BLaER1 treated with 17β-estradiol and CSF1 and Interleukin-3, amounts not matched to agents 10 nM and 100 nM (cell line): ENCODE data around the gene PNPLA7.
A peak's percentile ranks its signal among the peaks of the same experiment; 100 is the strongest.
"Not testable (repeated sequence)": the region's sequence is repeated elsewhere in the genome, so short reads cannot be mapped to it uniquely, and the experiment has no call there.

Source experiments
- H3K27ac ChIP-seq, 11 experiments: shearing (Covaris generic); formaldehyde crosslinking; 2 replicates each; pipeline ENCODE4 v1.8.1; 2022
- H3K27me3 ChIP-seq, 11 experiments: shearing (Covaris generic); formaldehyde crosslinking; 2 replicates each; pipeline ENCODE4 v1.8.1; 2022
- H3K36me3 ChIP-seq, 11 experiments: shearing (Covaris generic); formaldehyde crosslinking; 2 replicates each; pipeline ENCODE4 v1.8.1; 2022
- H3K4me1 ChIP-seq, 10 experiments: shearing (Covaris generic); formaldehyde crosslinking; 2 replicates each; pipeline ENCODE4 v1.8.1; 2022
- H3K4me2 ChIP-seq, 11 experiments: shearing (Covaris generic); formaldehyde crosslinking; 2 replicates each; pipeline ENCODE4 v1.8.1; 2022
- H3K4me3 ChIP-seq, 10 experiments: shearing (Covaris generic); formaldehyde crosslinking; 2 replicates each; pipeline ENCODE4 v1.8.1; 2022
- H3K9ac ChIP-seq, 11 experiments: shearing (Covaris generic); formaldehyde crosslinking; 2 replicates each; pipeline ENCODE4 v1.8.1; 2022
- H3K9me3 ChIP-seq, 11 experiments: shearing (Covaris generic); formaldehyde crosslinking; replicated peaks in 1 of 11; 2 replicates each; pipeline ENCODE4 v1.8.1; 2022
- H4K20me1 ChIP-seq, 11 experiments: shearing (Covaris generic); formaldehyde crosslinking; 2 replicates each; pipeline ENCODE4 v1.8.1; 2022
- Cebpa-rat ChIP-seq, 11 experiments: shearing (Covaris generic); IDR thresholded peaks; 2 replicates each; pipeline ENCODE4 v1.8.1; 2022

The PNPLA7 gene

GRCh38 chr9:137511758-137512463, 38.3 kb downstream of the PNPLA7 start:
- Histone ChIP-seq H3K4me2 (no peak overlapping the region), H3K36me3 (peaks cover 0 to 7% (median 0%) of the 10 kb centered on the region in 11 experiments; a peak in 1 of 22 replicates), H3K4me3 (no peak overlapping the region), H3K27me3 (no peaks in the 10 kb centered on the region), H3K27ac (no peak overlapping the region), H3K9me3 (0 out of 22 replicates have a peak, but pooled peaks cover 0 to 3% (median 0%) of the 10 kb centered on the region in 11 experiments), H4K20me1 (peaks cover 0 to 2% (median 0%) of the 10 kb centered on the region in 11 experiments; a peak in 1 of 22 replicates), H3K9ac (no peak overlapping the region), H3K4me1 (peaks cover 0 to 31% (median 26%) of the 10 kb centered on the region in 10 experiments; a peak in 17 of 20 replicates)
- TF ChIP-seq Cebpa-rat (IDR thresholded peaks at IDR 0.05), result no peak

GRCh38 chr9:137511126-137511525, 39.1 kb downstream of the PNPLA7 start:
- H3K4me3 ChIP-seq, H4K20me1 ChIP-seq, H3K27ac ChIP-seq, H3K36me3 ChIP-seq, H3K9me3 ChIP-seq, H3K9ac ChIP-seq, H3K4me2 ChIP-seq, H3K27me3 ChIP-seq: not testable (repeated sequence)
- H3K4me1 ChIP-seq, result peaks cover 0 to 38% (median 34%) of the 10 kb centered on the region in 10 experiments; a peak in 18 of 20 replicates

GRCh38 chr9:137509198-137509597, 41.0 kb downstream of the PNPLA7 start:
- no peak overlapping the region for H3K27ac ChIP-seq
- 0 out of 22 replicates have a peak, but pooled peaks cover 0 to 7% (median 0%) of the 10 kb centered on the region in 11 experiments for H3K27me3 ChIP-seq
- H3K4me2 ChIP-seq, result no peak overlapping the region

GRCh38 chr9:137506702-137507171, 43.5 kb downstream of the PNPLA7 start:
- Histone ChIP-seq H3K4me1 (peaks cover 0 to 23% (median 18%) of the 10 kb centered on the region in 10 experiments; a peak in 18 of 20 replicates), H3K27me3 (0 out of 22 replicates have a peak, but pooled peaks cover 0 to 7% (median 0%) of the 10 kb centered on the region in 11 experiments), H3K36me3 (peaks cover 0 to 5% (median 0%) of the 10 kb centered on the region in 11 experiments; a peak in 1 of 22 replicates), H4K20me1 (peaks cover 0 to 18% (median 0%) of the 10 kb centered on the region in 11 experiments; a peak in 4 of 22 replicates), H3K4me2 (peak overlapping the region in 10 of 11 experiments; percentile 11 to 79 (median 68); a peak in 16 of 22 replicates), H3K9me3 (peaks cover 0 to 29% (median 0%) of the 10 kb centered on the region in 11 experiments; a peak in 7 of 22 replicates), H3K4me3 (no peak overlapping the region), H3K27ac (no peak overlapping the region), H3K9ac (no peak overlapping the region)
- TF ChIP-seq Cebpa-rat (IDR thresholded peaks at IDR 0.05), result no peak

More at GRCh38 chr9:137509198-137509597, 41.0 kb downstream of the PNPLA7 start:
- Histone ChIP-seq H3K36me3 (peaks cover 0 to 7% (median 0%) of the 10 kb centered on the region in 11 experiments; a peak in 1 of 22 replicates), H3K9me3 (peaks cover 0 to 14% (median 0%) of the 10 kb centered on the region in 11 experiments; a peak in 7 of 22 replicates), H3K4me1 (peaks cover 0 to 35% (median 31%) of the 10 kb centered on the region in 10 experiments; a peak in 18 of 20 replicates), H3K9ac (no peak overlapping the region), H3K4me3 (no peak overlapping the region), H4K20me1 (peaks cover 0 to 18% (median 0%) of the 10 kb centered on the region in 11 experiments; a peak in 4 of 22 replicates)
- TF ChIP-seq Cebpa-rat (IDR thresholded peaks at IDR 0.05), result no peak

GRCh38 chr9:137506274-137506673, 43.9 kb downstream of the PNPLA7 start:
- Histone ChIP-seq H3K27ac (no peak overlapping the region), H3K27me3 (0 out of 22 replicates have a peak, but pooled peaks cover 0 to 7% (median 0%) of the 10 kb centered on the region in 11 experiments), H3K36me3 (peaks cover 0 to under 1% (median 0%) of the 10 kb centered on the region in 11 experiments; a peak in 2 of 22 replicates), H3K4me2 (peak overlapping the region; percentile 11 to 79 (median 68); a peak in 20 of 22 replicates), H3K9me3 (peaks cover 0 to 29% (median 0%) of the 10 kb centered on the region in 11 experiments; a peak in 7 of 22 replicates), H3K4me3 (no peak overlapping the region), H4K20me1 (peaks cover 0 to 18% (median 0%) of the 10 kb centered on the region in 11 experiments; a peak in 4 of 22 replicates), H3K9ac (no peak overlapping the region), H3K4me1 (peaks cover 0 to 24% (median 18%) of the 10 kb centered on the region in 10 experiments; a peak in 18 of 20 replicates)
- no peak for TF ChIP-seq Cebpa-rat (IDR thresholded peaks at IDR 0.05)

GRCh38 chr9:137505421-137506140, 44.6 kb downstream of the PNPLA7 start:
- H3K4me2 ChIP-seq, result peak overlapping the region; percentile 11 to 79 (median 68); a peak in 20 of 22 replicates
- peaks cover 0 to 29% (median 0%) of the 10 kb centered on the region in 11 experiments; a peak in 7 of 22 replicates for H3K9me3 ChIP-seq
- H3K27ac ChIP-seq, result no peak overlapping the region
- no peak overlapping the region for H3K4me3 ChIP-seq
- 0 out of 22 replicates have a peak, but pooled peaks cover 0 to 7% (median 0%) of the 10 kb centered on the region in 11 experiments for H3K27me3 ChIP-seq
- no peak overlapping the region for H3K9ac ChIP-seq
- H3K36me3 ChIP-seq, result no peaks in the 10 kb centered on the region; a peak in 2 of 22 replicates
- H4K20me1 ChIP-seq, result peaks cover 0 to 18% (median 0%) of the 10 kb centered on the region in 11 experiments; a peak in 4 of 22 replicates
- H3K4me1 ChIP-seq, result peaks cover 0 to 31% (median 24%) of the 10 kb centered on the region in 10 experiments; a peak in 18 of 20 replicates
- no peak for TF ChIP-seq Cebpa-rat (IDR thresholded peaks at IDR 0.05)

GRCh38 chr9:137504432-137504777, 45.8 kb downstream of the PNPLA7 start:
- Histone ChIP-seq H3K9ac (no peak overlapping the region), H3K4me1 (peaks cover 0 to 39% (median 25%) of the 10 kb centered on the region in 10 experiments; a peak in 18 of 20 replicates)

More at GRCh38 chr9:137504432-137504777, 45.8 kb downstream of the PNPLA7 start:
- TF ChIP-seq Cebpa-rat (IDR thresholded peaks at IDR 0.05), result no peak
- Histone ChIP-seq H3K27me3 (0 out of 22 replicates have a peak, but pooled peaks cover 0 to 7% (median 0%) of the 10 kb centered on the region in 11 experiments), H3K9me3 (peaks cover 0 to 29% (median 0%) of the 10 kb centered on the region in 11 experiments; a peak in 7 of 22 replicates), H3K4me3 (no peak overlapping the region), H4K20me1 (peaks cover 0 to 18% (median 0%) of the 10 kb centered on the region in 11 experiments; a peak in 4 of 22 replicates), H3K27ac (no peak overlapping the region), H3K4me2 (no peak overlapping the region), H3K36me3 (peaks cover 0 to 6% (median 0%) of the 10 kb centered on the region in 11 experiments; a peak in 3 of 22 replicates)
